HUES64 (cell line): ENCODE measurements around the gene OPCML.
A peak's percentile ranks its signal among the peaks of the same experiment; 100 is the strongest.

ENCODE experiments used
- H3K27ac ChIP-seq: 2 replicates; pipeline ENCODE4 v1.7.0; 2013; ENCODE audit warnings: low read depth, low read length, inconsistent platforms
- H3K27me3 ChIP-seq: 2 replicates; pipeline ENCODE4 v1.6.1; 2013; ENCODE audit warnings: mild to moderate bottlenecking, low read length; ENCODE audit not compliant: insufficient read depth
- H3K36me3 ChIP-seq: 2 replicates; pipeline ENCODE4 v1.6.1; 2013; ENCODE audit warnings: mild to moderate bottlenecking, low read length; ENCODE audit not compliant: insufficient read depth
- H3K4me1 ChIP-seq: 2 replicates; pipeline ENCODE4 v1.6.1; 2013; ENCODE audit warnings: mild to moderate bottlenecking, low read length, moderate library complexity; ENCODE audit not compliant: insufficient read depth
- H3K4me3 ChIP-seq: 2 replicates; pipeline ENCODE4 v1.5.1; 2013; ENCODE audit warnings: mild to moderate bottlenecking, low read length, moderate library complexity
- H3K9ac ChIP-seq: 2 replicates; pipeline ENCODE4 v1.6.1; 2013; ENCODE audit warnings: mild to moderate bottlenecking, low read depth, low read length
- H3K9me3 ChIP-seq: 2 replicates; pipeline ENCODE4 v1.6.1; 2013; ENCODE audit warnings: low read depth, low read length; ENCODE audit not compliant: insufficient read depth
- WGBS: fragments of 150-250, 120-280 bp; methylation state at CpG from one replicate; pipeline ENCODE4 v1.1.7; 2013; ENCODE audit warnings: missing lambda C conversion rate; 5-methylcytosine and 5-hydroxymethylcytosine counted together

Gene OPCML

GRCh38 chr11:132587716-132588115, 944.6 kb downstream of the OPCML start:
- 94% methylated on average over 2 of the region's 2 CpGs for WGBS
- H3K9ac ChIP-seq = no peak overlapping the region

GRCh38 chr11:132586801-132587200, 945.5 kb downstream of the OPCML start:
- H3K4me3 ChIP-seq = no peak overlapping the region
- H3K27ac ChIP-seq = no peak overlapping the region
- 97% methylated on average over 2 of the region's 2 CpGs for WGBS

More at GRCh38 chr11:132587716-132588115, 944.6 kb downstream of the OPCML start:
- no peaks in the 10 kb centered on the region for H3K4me1 ChIP-seq
- H3K27me3 ChIP-seq = no peaks in the 10 kb centered on the region
- no peaks in the 10 kb centered on the region for H3K36me3 ChIP-seq
- no peak overlapping the region for H3K4me3 ChIP-seq
- H3K27ac ChIP-seq = no peak overlapping the region
- no peaks in the 10 kb centered on the region for H3K9me3 ChIP-seq

GRCh38 chr11:132579634-132580327, 952.5 kb downstream of the OPCML start:
- 95% methylated on average over 10 of the region's 10 CpGs for WGBS
- H3K9me3 ChIP-seq = no peaks in the 10 kb centered on the region
- H3K4me3 ChIP-seq = no peak overlapping the region
- H3K27ac ChIP-seq = no peak overlapping the region
- no peaks in the 10 kb centered on the region for H3K27me3 ChIP-seq
- H3K9ac ChIP-seq = no peak overlapping the region
- peaks cover 4% of the 10 kb centered on the region; the same call in 1 of the 2 replicates for H3K4me1 ChIP-seq
- H3K36me3 ChIP-seq = no peaks in the 10 kb centered on the region

More at GRCh38 chr11:132586801-132587200, 945.5 kb downstream of the OPCML start:
- no peaks in the 10 kb centered on the region for H3K9me3 ChIP-seq
- no peak overlapping the region for H3K9ac ChIP-seq
- no peaks in the 10 kb centered on the region for H3K4me1 ChIP-seq
- no peaks in the 10 kb centered on the region for H3K36me3 ChIP-seq
- no peaks in the 10 kb centered on the region for H3K27me3 ChIP-seq

- Histone ChIP-seq H3K9me3 (no peaks in the 10 kb centered on the region), H3K4me3 (no peak overlapping the region), H3K9ac (no peak overlapping the region), H3K27ac (no peak overlapping the region), H3K27me3 (no peaks in the 10 kb centered on the region), H3K36me3 (no peaks in the 10 kb centered on the region), H3K4me1 (peaks cover 4% of the 10 kb centered on the region; the same call in 1 of the 2 replicates)
- WGBS = 94% methylated on average over 3 of the region's 3 CpGs
Observed at GRCh38 chr11:132579136-132579535, 953.2 kb downstream of the OPCML start.

GRCh38 chr11:132578580-132578979, 953.7 kb downstream of the OPCML start:
- no peak overlapping the region for H3K4me3 ChIP-seq
- peaks cover 4% of the 10 kb centered on the region; the same call in 1 of the 2 replicates for H3K4me1 ChIP-seq
- H3K27ac ChIP-seq = no peak overlapping the region
- no peaks in the 10 kb centered on the region for H3K36me3 ChIP-seq
- H3K27me3 ChIP-seq = no peaks in the 10 kb centered on the region
- no CpG with 5 or more reads among the region's 1 CpG for WGBS
- H3K9ac ChIP-seq = no peak overlapping the region
- H3K9me3 ChIP-seq = no peaks in the 10 kb centered on the region

GRCh38 chr11:132576706-132577105, 955.6 kb downstream of the OPCML start:
- H3K4me1 ChIP-seq = peaks cover 4% of the 10 kb centered on the region; the same call in 1 of the 2 replicates
- 0 out of 2 replicates have a peak overlapping the region, but pooled peaks have one; percentile 13 for H3K9ac ChIP-seq
- 87% methylated on average over 3 of the region's 3 CpGs for WGBS
- no peaks in the 10 kb centered on the region for H3K9me3 ChIP-seq
- H3K36me3 ChIP-seq = no peaks in the 10 kb centered on the region
- no peak overlapping the region for H3K4me3 ChIP-seq
- no peak overlapping the region for H3K27ac ChIP-seq
- H3K27me3 ChIP-seq = no peaks in the 10 kb centered on the region

- Histone ChIP-seq H3K27ac (no peak overlapping the region), H3K4me3 (no peak overlapping the region)
- 96% methylated on average over 8 of the region's 8 CpGs for WGBS
Observed at GRCh38 chr11:132564091-132564885, 968.0 kb downstream of the OPCML start.

GRCh38 chr11:132563050-132563449, 969.3 kb downstream of the OPCML start:
- no peaks in the 10 kb centered on the region for H3K9me3 ChIP-seq
- H3K36me3 ChIP-seq = no peaks in the 10 kb centered on the region
- no peak overlapping the region for H3K27ac ChIP-seq
- no peak overlapping the region for H3K4me3 ChIP-seq
- no peaks in the 10 kb centered on the region for H3K27me3 ChIP-seq
- H3K9ac ChIP-seq = no peak overlapping the region
- H3K4me1 ChIP-seq = no peaks in the 10 kb centered on the region
- WGBS = 91% methylated on average over 2 of the region's 2 CpGs

More at GRCh38 chr11:132564091-132564885, 968.0 kb downstream of the OPCML start:
- H3K9me3 ChIP-seq = no peaks in the 10 kb centered on the region
- no peaks in the 10 kb centered on the region for H3K27me3 ChIP-seq
- H3K4me1 ChIP-seq = no peaks in the 10 kb centered on the region
- H3K36me3 ChIP-seq = no peaks in the 10 kb centered on the region
- H3K9ac ChIP-seq = no peak overlapping the region

GRCh38 chr11:132561937-132562336, 970.4 kb downstream of the OPCML start:
- H3K27ac ChIP-seq = no peak overlapping the region
- H3K4me1 ChIP-seq = no peaks in the 10 kb centered on the region
- WGBS = 100% methylated on average over 2 of the region's 2 CpGs
- no peak overlapping the region for H3K9ac ChIP-seq
- H3K27me3 ChIP-seq = no peaks in the 10 kb centered on the region
- H3K9me3 ChIP-seq = no peaks in the 10 kb centered on the region
- no peaks in the 10 kb centered on the region for H3K36me3 ChIP-seq
- no peak overlapping the region for H3K4me3 ChIP-seq

- Histone ChIP-seq H3K9ac (no peak overlapping the region), H3K4me3 (no peak overlapping the region), H3K36me3 (no peaks in the 10 kb centered on the region), H3K4me1 (no peaks in the 10 kb centered on the region), H3K9me3 (no peaks in the 10 kb centered on the region), H3K27ac (no peak overlapping the region), H3K27me3 (no peaks in the 10 kb centered on the region)
- WGBS = 75% methylated on average over 4 of the region's 5 CpGs
Observed at GRCh38 chr11:132559331-132560036, 972.8 kb downstream of the OPCML start.

GRCh38 chr11:132556316-132556715, 976.0 kb downstream of the OPCML start:
- Histone ChIP-seq H3K27ac (no peak overlapping the region), H3K4me1 (no peaks in the 10 kb centered on the region), H3K4me3 (no peak overlapping the region), H3K36me3 (no peaks in the 10 kb centered on the region), H3K27me3 (no peaks in the 10 kb centered on the region), H3K9ac (no peak overlapping the region), H3K9me3 (no peaks in the 10 kb centered on the region)
- WGBS = 95% methylated on average over 2 of the region's 2 CpGs
